Stimulated activated CD4-positive, alpha-beta T cell treated with anti-CD3 and anti-CD28 coated beads, Interleukin-1b, Interleukin-23, amount 100 ng/mL, for 48 hours (primary cell): ENCODE results near the gene SDS.
"Not testable (repeated sequence)": the region's sequence is repeated elsewhere in the genome, so short reads cannot be mapped to it uniquely, and the experiment has no call there.

Source experiments
- DNase-seq: peaks from one replicate; pipeline ENCODE4 v3.0.0-alpha.2; 2020

Gene SDS

GRCh38 chr12:113373969-113374368 lies 29.7 kb downstream of the SDS start:
- DNase-seq = no peak

- no peak for DNase-seq
These were observed 30.2 kb downstream of the SDS start for GRCh38 chr12:113373440-113373839.

- no peak for DNase-seq
These were observed 31.3 kb downstream of the SDS start for GRCh38 chr12:113372371-113372770.

GRCh38 chr12:113371808-113372207 lies 31.9 kb downstream of the SDS start:
- no peak for DNase-seq

GRCh38 chr12:113370923-113371682 lies 32.6 kb downstream of the SDS start:
- no peak for DNase-seq

- DNase-seq = no peak
These were observed 34.2 kb downstream of the SDS start for GRCh38 chr12:113369391-113369985.

- DNase-seq = no peak
These were observed 35.4 kb downstream of the SDS start for GRCh38 chr12:113368331-113368730.

GRCh38 chr12:113366827-113367226 lies 36.9 kb downstream of the SDS start:
- no peak for DNase-seq

GRCh38 chr12:113365639-113366395 lies 37.9 kb downstream of the SDS start:
- no peak for DNase-seq

GRCh38 chr12:113364698-113365097 lies 39.0 kb downstream of the SDS start:
- DNase-seq = no peak

- no peak for DNase-seq
These were observed 41.9 kb downstream of the SDS start for GRCh38 chr12:113361574-113362370.

- no peak for DNase-seq
These were observed 43.5 kb downstream of the SDS start for GRCh38 chr12:113359939-113360748.

GRCh38 chr12:113359133-113359938 lies 44.4 kb downstream of the SDS start:
- DNase-seq = no peak

GRCh38 chr12:113358381-113359132 lies 45.1 kb downstream of the SDS start, which contains the start of gene PLBD2:
TSS of gene PLBD2 (plus strand) at chr12:113358587. CDS start at chr12:113358601, 14 bp downstream.
- DNase-seq = peak; percentile 94

GRCh38 chr12:113354192-113354591 lies 49.5 kb downstream of the SDS start:
- DNase-seq = not testable (repeated sequence)

GRCh38 chr12:113351089-113351488 lies 52.6 kb downstream of the SDS start:
- DNase-seq = no peak

- no peak for DNase-seq
These were observed 54.7 kb downstream of the SDS start for GRCh38 chr12:113348849-113349536.

GRCh38 chr12:113347892-113348291 lies 55.8 kb downstream of the SDS start:
- DNase-seq = no peak

- DNase-seq = no peak
These were observed 56.6 kb downstream of the SDS start for GRCh38 chr12:113347107-113347506.

- no peak for DNase-seq
These were observed 57.3 kb downstream of the SDS start for GRCh38 chr12:113346353-113346752.
